ENCODE data around the gene ARMH1. TPM values are rescaled to one million over a fixed set of nuclear protein-coding genes. Genes with fewer than 3 reads are reported as not detected.

ARMH1 gene
- polyA plus RNA-seq, 1 of the 3 experiments (the other 2 are of a cell fraction), result 6.6 TPM

GRCh38 chr1:44647896-44648295 lies 26.6 kb upstream of the ARMH1 start (continued):
- no peak for TF ChIP-seq MAX (IDR thresholded peaks at IDR 0.05; ENCODE audit: low read depth)
- no peak for TF ChIP-seq GATA2 (CRISPR knock-in tag; IDR thresholded peaks at IDR 0.05)

GRCh38 chr1:44648529-44649250 lies 25.8 kb upstream of the ARMH1 start:
- Histone ChIP-seq H3K9me3 (no peaks in the 10 kb centered on the region), H3K27me3 (ENCODE audit: insufficient read depth) (no peaks in the 10 kb centered on the region), H3K79me2 (ENCODE audit: insufficient read depth) (no peaks in the 10 kb centered on the region), H3K4me1 (ENCODE audit: control insufficient read depth in 1 of 2, insufficient read depth in 2 of 2, low read depth in 1 of 2, low read length in 1 of 2) (peaks cover 0 to 33% of the 10 kb centered on the region in 2 experiments; a peak in 1 of 4 replicates), H3K4me3 (ENCODE audit: low read depth in 2 of 2, low read length in 1 of 2) (no peak overlapping the region), H4K20me1 (ENCODE audit: insufficient read depth) (no peaks in the 10 kb centered on the region), H2AFZ (ENCODE audit: low read depth) (no peak overlapping the region), H3K9ac (no peak overlapping the region), H3K36me3 (replicated peaks in 1 of 2; ENCODE audit: control insufficient read depth in 1 of 2, insufficient read depth in 2 of 2, low read length in 1 of 2) (peaks cover 0 to 66% of the 10 kb centered on the region in 2 experiments), H3K4me2 (no peak overlapping the region), H3K9me2 (no peaks in the 10 kb centered on the region), H3K27ac (ENCODE audit: low read depth in 2 of 2, low read length in 1 of 2) (no peak overlapping the region; a peak in 1 of 4 replicates), H3F3A (replicated peaks; ENCODE audit: insufficient read depth) (peaks cover 4% of the 10 kb centered on the region)
- CTCF ChIA-PET, result interaction anchor here (1.0 to 7.5 kb wide), 6 partner anchors 12 to 76 kb away, joined by 3 to 163 read pairs (median 15); no protein-coding TSS in a partner anchor
- TF ChIP-seq RCOR1 (IDR thresholded peaks at IDR 0.05; ENCODE audit: low read length), result no peak
- no peak for TF ChIP-seq TCF12 (IDR thresholded peaks at IDR 0.05)
- no peak for TF ChIP-seq RXRA (IDR thresholded peaks at IDR 0.05; ENCODE audit: borderline replicate concordance, low read depth)
- no peak for TF ChIP-seq TAF1 (IDR thresholded peaks at IDR 0.05; ENCODE audit: borderline replicate concordance, low read depth, low read length)
- TF ChIP-seq CTCF (IDR thresholded peaks at IDR 0.05), result no peak
- no peak for TF ChIP-seq REST (IDR thresholded peaks at IDR 0.05; ENCODE audit: low read depth, low read length)
- TF ChIP-seq FOXJ3 (CRISPR knock-in tag; IDR thresholded peaks at IDR 0.05), result no peak
- TF ChIP-seq GATA2 (CRISPR knock-in tag; IDR thresholded peaks at IDR 0.05), result no peak
- TF ChIP-seq USF1 (IDR thresholded peaks at IDR 0.05; ENCODE audit: borderline replicate concordance, low read depth), result no peak
- TF ChIP-seq EP300 (IDR thresholded peaks at IDR 0.05; ENCODE audit: borderline replicate concordance in 1 of 2, low read depth in 1 of 2, low read length in 1 of 2), result no peak
- POLR2A ChIA-PET, result interaction anchor here (6.0 kb wide), 1 partner anchor 18 kb away, joined by 50 read pairs; no protein-coding TSS in a partner anchor
- no peak for DNase-seq
- WGBS (ENCODE audit: low lambda C conversion rate), result 97% methylated on average over 13 of the region's 13 CpGs
